GM12878 (cell line): ENCODE results near the gene MOG. TPM values are rescaled to one million over a fixed set of nuclear protein-coding genes. Genes with fewer than 3 reads are reported as not detected.

Experiments used
- ATAC-seq: fragments of 200-7000 bp; cut with Tn5 transposase; 3 replicates; pipeline ENCODE4 v1.9.1; 2020; ENCODE audit warnings: mild to moderate bottlenecking, moderate library complexity
- BruUV-seq: library from RNA; stranded (reverse); fragments of 400-500 nt; replicated peaks from 2 replicates; lab custom pipeline; 2021; lab: Mats Ljungman, UMichigan
- CTCF ChIA-PET: fragments of 300-600 bp; sonication (Branson Sonifier 250); formaldehyde crosslinking; extraction: SDS; loops from one replicate; lab custom pipeline; 2021; ENCODE audit warnings: inconsistent platforms; lab: Yijun Ruan, JAX
- POLR2A ChIA-PET: fragments of 350-600 bp; formaldehyde crosslinking; extraction: SDS; loops from one replicate; lab custom pipeline; 2021; ENCODE audit warnings: inconsistent platforms; lab: Charles Lee
- RAD21 ChIA-PET: fragments of 300-600 bp; sonication (Branson Sonifier 250); formaldehyde crosslinking; loops from one replicate; lab custom pipeline; 2023; ENCODE audit warnings: antibody characterized with exemption; ENCODE audit not compliant: unreplicated experiment; lab: Charles Lee
- SMC1A ChIA-PET: fragments of 300-600 bp; sonication (Branson Sonifier 250); formaldehyde crosslinking; loops from one replicate; lab custom pipeline; 2023; ENCODE audit not compliant: unreplicated experiment, uncharacterized antibody; lab: Charles Lee
- DNase-seq: peaks from one replicate; pipeline ENCODE4 v3.0.0-alpha.2; 2011; ENCODE audit warnings: low read depth, low spot score
- FAIRE-seq: peaks from 3 replicates; lab custom pipeline; 2011; peaks lifted over from hg19 to GRCh38; lab: Jason Lieb, UNC
- H2AFZ ChIP-seq: 2 replicates; pipeline ENCODE4 v1.6.0; 2011; ENCODE audit warnings: low read depth, low read length, control low read depth; ENCODE audit not compliant: control insufficient read depth
- H3K27ac ChIP-seq: 2 replicates; pipeline ENCODE4 v1.5.1; 2011; ENCODE audit warnings: control low read depth; ENCODE audit not compliant: control insufficient read depth, insufficient read depth
- H3K27me3 ChIP-seq, 2 experiments: replicated peaks in 1 of 2; 2 replicates each; pipeline versions ENCODE4 v1.6.0 to v1.6.1; 2011; ENCODE audit warnings: low read length in 1 of 2; ENCODE audit not compliant: control insufficient read depth in 2 of 2, insufficient read depth in 2 of 2
- H3K36me3 ChIP-seq, 2 experiments: 2 replicates each; pipeline ENCODE4 v1.5.1; 2011; ENCODE audit warnings: low read length in 1 of 2; ENCODE audit not compliant: control insufficient read depth in 2 of 2, insufficient read depth in 2 of 2
- H3K4me1 ChIP-seq: 2 replicates; pipeline ENCODE4 v1.6.1; 2011; ENCODE audit warnings: mild to moderate bottlenecking, low read length, moderate library complexity, mixed read lengths; ENCODE audit not compliant: control insufficient read depth, insufficient read depth
- H3K4me2 ChIP-seq: 2 replicates; pipeline ENCODE4 v1.6.0; 2011; ENCODE audit warnings: control low read depth; ENCODE audit not compliant: control insufficient read depth, insufficient read depth
- H3K4me3 ChIP-seq: fragments of 200-600 bp; sonication (generic); 2 replicates; pipeline ENCODE4 v1.5.1; 2016
- H3K79me2 ChIP-seq: 2 replicates; pipeline ENCODE4 v1.6.0; 2011; ENCODE audit warnings: low read length; ENCODE audit not compliant: control insufficient read depth, insufficient read depth
- H3K9ac ChIP-seq: 2 replicates; pipeline ENCODE4 v1.8.0; 2011; ENCODE audit warnings: low read length, control low read depth, mixed read lengths; ENCODE audit not compliant: control insufficient read depth, insufficient read depth
- H3K9me3 ChIP-seq: replicated peaks from 3 replicates; pipeline ENCODE4 v1.5.1; 2011; ENCODE audit warnings: mild to moderate bottlenecking, low read length; ENCODE audit not compliant: control insufficient read depth, insufficient read depth
- H4K20me1 ChIP-seq: 2 replicates; pipeline ENCODE4 v1.6.0; 2011; ENCODE audit not compliant: control insufficient read depth, insufficient read depth
- BHLHE40 ChIP-seq, 2 experiments: fragments of 450-650 bp in 1 of 2; IDR thresholded peaks; 2 replicates each; pipeline ENCODE4 v1.6.1; 2011 to 2017; ENCODE audit warnings: low read depth in 2 of 2, borderline replicate concordance in 1 of 2, improper control_type of control experiment in 1 of 2, low read length in 1 of 2, mild to moderate bottlenecking in 1 of 2
- CUX1 ChIP-seq: IDR thresholded peaks from 2 replicates; pipeline ENCODE4 v1.6.1; 2012; ENCODE audit warnings: improper control_type of control experiment, low read depth, low read length; ENCODE audit not compliant: insufficient replicate concordance
- HDGF ChIP-seq: fragments of 450-650 bp; IDR thresholded peaks from 2 replicates; pipeline ENCODE4 v1.6.1; 2016; ENCODE audit warnings: antibody characterized with exemption
- JUNB ChIP-seq: IDR thresholded peaks from 2 replicates; pipeline ENCODE4 v1.6.1; 2016; ENCODE audit warnings: antibody characterized with exemption, mild to moderate bottlenecking
- NFYA ChIP-seq: IDR thresholded peaks from 2 replicates; pipeline ENCODE4 v1.6.1; 2011; ENCODE audit warnings: low read depth, mild to moderate bottlenecking, low read length, improper control_type of control experiment, borderline replicate concordance
- NR2F1 ChIP-seq: fragments of 450-650 bp; conservative IDR thresholded peaks from 2 replicates; pipeline ENCODE4 v1.6.1; 2017; ENCODE audit warnings: mild to moderate bottlenecking
- PAX8 ChIP-seq: fragments of 450-650 bp; IDR thresholded peaks from 2 replicates; pipeline ENCODE4 v1.6.1; 2017; ENCODE audit warnings: mild to moderate bottlenecking, moderate library complexity
- SPI1 ChIP-seq: IDR thresholded peaks from 2 replicates; pipeline ENCODE4 v1.6.1; 2011; ENCODE audit warnings: low read depth, mild to moderate bottlenecking, low read length, moderate library complexity, borderline replicate concordance; ENCODE audit not compliant: insufficient read depth
- SREBF2 ChIP-seq: IDR thresholded peaks from 2 replicates; pipeline ENCODE4 v1.6.1; 2012; ENCODE audit warnings: mild to moderate bottlenecking, low read length
- SUZ12 ChIP-seq: fragments of 200-600 bp; sonication (generic); IDR thresholded peaks from one replicate; pipeline ENCODE4 v1.6.1; 2018; ENCODE audit warnings: antibody characterized with exemption, mild to moderate bottlenecking; ENCODE audit not compliant: unreplicated experiment
- ZBTB11 ChIP-seq: fragments of 450-650 bp; formaldehyde crosslinking; IDR thresholded peaks from 2 replicates; pipeline ENCODE4 v1.5.0; 2022; ENCODE audit warnings: mild to moderate bottlenecking, missing genetic modification characterization
- ZNF24 ChIP-seq: fragments of 450-650 bp; IDR thresholded peaks from 2 replicates; pipeline ENCODE4 v1.6.1; 2017; ENCODE audit warnings: antibody characterized with exemption, mild to moderate bottlenecking
- ZNF384 ChIP-seq: IDR thresholded peaks from 2 replicates; pipeline ENCODE4 v1.6.1; 2012; ENCODE audit warnings: low read depth, mild to moderate bottlenecking, low read length, improper control_type of control experiment, borderline replicate concordance
- WGBS: methylation state at CpG from one replicate; pipeline ENCODE4 v1.1.6; 2016; ENCODE audit warnings: low lambda C conversion rate; ENCODE audit not compliant: insufficient replicate concordance, insufficient coverage; ENCODE audit errors: missing lambda C conversion rate; 5-methylcytosine and 5-hydroxymethylcytosine counted together
- in situ Hi-C: fragments of 300-500 bp; cut with MboI; formaldehyde crosslinking; loops from 9 replicates; pipeline ENCODE4 v1.14.3; 2018; ENCODE audit warnings: mixed read lengths
- intact Hi-C: fragments of 100-400 bp; cut with micrococcal nuclease; formaldehyde crosslinking; loops from one replicate; pipeline ENCODE4 v1.14.2; 2022; ENCODE audit not compliant: unreplicated experiment
- polyA plus RNA-seq, 11 experiments: library from polyadenylated mRNA; depleted of rRNA in 4 of 11; unstranded in 6 of 11; stranded (reverse) in 5 of 11; fragments of >200 nt; fragmentation: Nextera tagmentation in 4 of 11; fragmentation: Illumina TruSeq in 1 of 11; extraction: Ambion mirVana in 4 of 11; extraction: Trizol in 1 of 11; gene quantifications; 1 replicate in 1 of 11; 2 replicates in 10 of 11; pipeline versions ENCODE4 v1.2.1 to v1.2.3, GENCODE V29; 2011 to 2016; ENCODE audit warnings: inconsistent platforms in 2 of 11, missing spikeins in 2 of 11, low read depth in 1 of 11
- total RNA-seq, 4 experiments: library from RNA; depleted of rRNA in 3 of 4; stranded (reverse); fragments of >200 nt in 3 of 4; fragmentation: Illumina TruSeq in 1 of 4; extraction: Trizol in 1 of 4; gene quantifications; 2 replicates each; pipeline versions ENCODE4 v1.2.1 to v1.2.3, GENCODE V29; 2013 to 2021

The MOG gene
- total and polyA plus RNA-seq, 10 of the 15 experiments (the other 5 are each of a cell fraction or from before 2014, with no cell fraction given), result not detected

GRCh38 chr6:29685718-29686326 is 28.9 kb downstream of the MOG start (continued):
- TF ChIP-seq ZBTB11, result no peak
- TF ChIP-seq, all 136 proteins: peak for 0

- Histone ChIP-seq H4K20me1 (no peaks in the 10 kb centered on the region), H2AFZ (no peak overlapping the region), H3K27ac (no peak overlapping the region), H3K4me2 (no peak overlapping the region), H3K9ac (no peak overlapping the region), H3K9me3 (no peaks in the 10 kb centered on the region), H3K79me2 (no peaks in the 10 kb centered on the region), H3K36me3 (no peaks in the 10 kb centered on the region), H3K4me1 (no peaks in the 10 kb centered on the region), H3K27me3 (no peaks in the 10 kb centered on the region; a peak in 1 of 4 replicates), H3K4me3 (no peak overlapping the region)
- ChIA-PET RAD21 (interaction anchor here (2.1 kb wide), 1 partner anchor 45 kb away, joined by 6 read pairs; no protein-coding TSS in a partner anchor), CTCF (interaction anchor here (3.6 to 3.9 kb wide), 2 partner anchors 40 to 44 kb away, joined by 34 to 39 read pairs; no protein-coding TSS in a partner anchor), SMC1A (interaction anchor here (0.9 to 1.0 kb wide), 2 partner anchors 13 to 44 kb away, joined by 3 to 4 read pairs; no protein-coding TSS in a partner anchor), POLR2A (no interaction called here)
- no peak for FAIRE-seq
- 0% methylated on average over 3 of the region's 3 CpGs for WGBS
- no peak for DNase-seq
- peak; percentile 32; the same call in 1 of the 3 replicates for ATAC-seq
- no TSS peak for BruUV-seq
- in situ Hi-C loops, result no loop called here
- intact Hi-C loops, result no loop called here
- TF ChIP-seq PAX8 (no peak), SPI1 (peak; percentile 50; the same call in 1 of the 2 replicates), NFYA (no peak), BHLHE40 (IDR thresholded peaks at IDR 0.05; ENCODE audit: borderline replicate concordance in 1 of 2, low read depth in 2 of 2, low read length in 1 of 2) (peak in 1 of 2 experiments; percentile 18; a peak in 1 of 4 replicates), ZNF384 (no peak), JUNB (no peak), SUZ12 (no peak), HDGF (no peak), ZNF24 (no peak), SREBF2 (no peak), NR2F1 (no peak), CUX1 (no peak)
Measured at GRCh38 chr6:29694637-29695036, 37.7 kb downstream of the MOG start.
